ENCODE measurements around the gene MMAA. TPM values are rescaled to one million over a fixed set of nuclear protein-coding genes. Genes with fewer than 3 reads are reported as not detected.

MMAA gene
- total RNA-seq, 1 donor from 2014 or later = 2.3 TPM

- H2AFZ ChIP-seq (replicated peaks) = no peak overlapping the region
- no peaks in the 10 kb centered on the region for H3K4me1 Mint-ChIP-seq
- no peak overlapping the region for H3K4me3 Mint-ChIP-seq
- no peak overlapping the region for H3K4me2 ChIP-seq
- H4K20me1 ChIP-seq (ENCODE audit: low read depth) = no peaks in the 10 kb centered on the region
- no peaks in the 10 kb centered on the region for H3F3A ChIP-seq (ENCODE audit: low read depth)
- no peaks in the 10 kb centered on the region for H3K27me3 Mint-ChIP-seq (ENCODE audit: insufficient read depth, low read depth)
- no peaks in the 10 kb centered on the region for H3K36me3 ChIP-seq
- H3K36me3 Mint-ChIP-seq = peaks cover 10% of the 10 kb centered on the region
- H3K9me3 ChIP-seq (ENCODE audit: low read depth) = no peaks in the 10 kb centered on the region
- no peak overlapping the region for H3K4me3 ChIP-seq
- H3K27ac Mint-ChIP-seq = no peak overlapping the region
- peaks cover 3% of the 10 kb centered on the region for H3K4me1 ChIP-seq
- TF ChIP-seq CTCF (IDR thresholded peaks at IDR 0.05) = no peak
- no peak for TF ChIP-seq EZH2 (IDR thresholded peaks at IDR 0.05)
- no peak for TF ChIP-seq EZH2phosphoT487 (IDR thresholded peaks at IDR 0.05)
- peaks cover 11% of the 10 kb centered on the region for H3K9me3 Mint-ChIP-seq
- no peak overlapping the region for H3K9ac ChIP-seq
- H3K27ac ChIP-seq = no peak overlapping the region
- H3K27me3 ChIP-seq = no peaks in the 10 kb centered on the region
- no peaks in the 10 kb centered on the region for H3K79me2 ChIP-seq (ENCODE audit: low read depth)
- no peak for DNase-seq (ENCODE audit: low spot score)
Observed at GRCh38 chr4:145625677-145626622, 6.8 kb downstream of the MMAA start.

GRCh38 chr4:145626623-145626982 is 7.4 kb downstream of the MMAA start:
- Histone ChIP-seq H3K4me1 (peaks cover 3% of the 10 kb centered on the region), H4K20me1 (ENCODE audit: low read depth) (no peaks in the 10 kb centered on the region), H3K9me3 (ENCODE audit: low read depth) (no peaks in the 10 kb centered on the region), H3K4me3 (no peak overlapping the region), H3K27me3 (no peaks in the 10 kb centered on the region), H3K36me3 (no peaks in the 10 kb centered on the region), H3K27ac (no peak overlapping the region), H3F3A (ENCODE audit: low read depth) (no peaks in the 10 kb centered on the region), H2AFZ (replicated peaks) (no peak overlapping the region), H3K9ac (no peak overlapping the region), H3K4me2 (no peak overlapping the region), H3K79me2 (ENCODE audit: low read depth) (no peaks in the 10 kb centered on the region)
- no peaks in the 10 kb centered on the region for H3K4me1 Mint-ChIP-seq
- no peak for DNase-seq (ENCODE audit: low spot score)
- no peak overlapping the region for H3K4me3 Mint-ChIP-seq
- H3K9me3 Mint-ChIP-seq = peaks cover 5% of the 10 kb centered on the region
- no peak overlapping the region for H3K27ac Mint-ChIP-seq
- no peaks in the 10 kb centered on the region for H3K27me3 Mint-ChIP-seq (ENCODE audit: insufficient read depth, low read depth)
- TF ChIP-seq EZH2phosphoT487 (IDR thresholded peaks at IDR 0.05) (no peak), CTCF (IDR thresholded peaks at IDR 0.05) (no peak), EZH2 (IDR thresholded peaks at IDR 0.05) (no peak)
- peaks cover 10% of the 10 kb centered on the region for H3K36me3 Mint-ChIP-seq

DNA sequence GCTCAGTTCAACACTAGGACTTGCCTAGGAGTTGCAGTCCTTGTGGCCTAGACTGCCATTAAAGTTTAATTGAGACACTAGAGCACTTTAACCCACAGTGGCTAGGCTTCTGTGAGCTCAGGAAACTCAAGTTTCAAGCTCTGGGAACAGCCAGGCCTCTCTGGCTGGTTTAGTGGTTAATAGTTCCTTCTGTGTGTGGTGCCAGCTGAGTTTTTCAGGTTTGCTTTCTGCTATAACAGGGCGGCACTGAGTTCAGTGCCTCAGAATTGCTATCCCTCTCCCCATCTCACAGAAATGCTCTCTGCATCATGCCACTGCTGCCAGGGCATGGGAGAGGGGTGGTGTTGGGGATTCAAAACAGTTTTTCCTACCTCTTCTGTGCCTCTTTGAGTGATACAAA is 15.9 kb downstream of the MMAA start:
- Histone ChIP-seq H3K9me3 (ENCODE audit: low read depth) (no peaks in the 10 kb centered on the region), H4K20me1 (ENCODE audit: low read depth) (no peaks in the 10 kb centered on the region), H3K4me2 (no peak overlapping the region), H3K4me3 (no peak overlapping the region), H3K36me3 (no peaks in the 10 kb centered on the region), H3K79me2 (ENCODE audit: low read depth) (no peaks in the 10 kb centered on the region), H3K27ac (no peak overlapping the region), H2AFZ (replicated peaks) (no peak overlapping the region), H3K27me3 (no peaks in the 10 kb centered on the region), H3K9ac (no peak overlapping the region), H3K4me1 (no peaks in the 10 kb centered on the region), H3F3A (ENCODE audit: low read depth) (no peaks in the 10 kb centered on the region)
- Mint-ChIP-seq H3K4me1 (no peaks in the 10 kb centered on the region), H3K36me3 (peaks cover 4% of the 10 kb centered on the region), H3K27me3 (ENCODE audit: insufficient read depth, low read depth) (peaks cover 4% of the 10 kb centered on the region), H3K4me3 (no peak overlapping the region), H3K27ac (peak overlapping the region; percentile 29), H3K9me3 (no peaks in the 10 kb centered on the region)
- TF ChIP-seq CTCF (IDR thresholded peaks at IDR 0.05) (no peak), EZH2 (IDR thresholded peaks at IDR 0.05) (no peak), EZH2phosphoT487 (IDR thresholded peaks at IDR 0.05) (no peak)
- no peak for DNase-seq (ENCODE audit: low spot score)
